OCI-LY7 (cell line): ENCODE measurements around the gene ZBTB8OS.

Experiments used
- EZH2phosphoT487 ChIP-seq: fragments of 200-600 bp; sonication (generic); IDR thresholded peaks from 2 replicates; pipeline ENCODE4 v1.6.1; 2018; ENCODE audit warnings: low read depth, borderline replicate concordance, mild to moderate bottlenecking, mixed run types, antibody characterized with exemption, low read length, moderate library complexity, mixed read lengths
- TF ChIP-seq, protein P1 (sequence below): fragments of 200-600 bp; sonication (generic); conservative IDR thresholded peaks from 2 replicates; pipeline ENCODE4 v1.5.1; 2014; ENCODE audit warnings: mild to moderate bottlenecking, antibody characterized with exemption, low read length, moderate library complexity, mixed read lengths

DNA sequence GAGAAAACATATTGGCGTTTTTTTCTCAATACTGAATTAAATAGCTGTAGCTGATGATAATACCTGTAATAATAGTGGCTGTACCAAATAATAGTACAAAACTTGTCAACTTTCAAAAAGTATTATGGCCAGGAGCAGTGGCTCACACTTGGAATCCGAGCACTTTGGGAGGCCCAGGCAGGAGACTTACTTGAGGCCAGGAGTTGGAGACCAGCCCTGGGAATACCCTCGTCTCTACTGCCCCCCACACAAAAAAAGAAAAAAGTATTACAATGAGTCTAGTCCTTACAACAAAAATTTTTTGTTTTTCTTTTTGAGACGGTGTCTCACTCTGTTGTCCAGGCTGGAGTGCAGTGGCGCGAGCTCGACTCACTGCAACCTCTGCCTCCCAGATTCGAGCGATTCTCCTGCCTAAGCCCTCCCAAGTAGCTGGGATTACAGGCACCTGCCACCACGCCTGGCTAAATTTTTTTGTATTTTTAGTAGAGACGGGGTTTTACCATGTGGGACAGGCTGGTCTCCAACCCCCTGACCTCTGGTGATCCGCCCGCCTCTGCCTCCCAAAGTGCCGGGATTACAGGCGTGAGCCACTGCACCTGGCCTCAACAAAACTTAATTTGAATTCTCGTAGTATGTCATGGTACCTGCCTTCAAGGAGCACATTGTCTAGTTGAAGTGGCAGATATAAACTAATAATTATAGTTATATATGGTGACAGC, 2.1 kb upstream of the ZBTB8OS start:
- TF ChIP-seq, protein P1, sequence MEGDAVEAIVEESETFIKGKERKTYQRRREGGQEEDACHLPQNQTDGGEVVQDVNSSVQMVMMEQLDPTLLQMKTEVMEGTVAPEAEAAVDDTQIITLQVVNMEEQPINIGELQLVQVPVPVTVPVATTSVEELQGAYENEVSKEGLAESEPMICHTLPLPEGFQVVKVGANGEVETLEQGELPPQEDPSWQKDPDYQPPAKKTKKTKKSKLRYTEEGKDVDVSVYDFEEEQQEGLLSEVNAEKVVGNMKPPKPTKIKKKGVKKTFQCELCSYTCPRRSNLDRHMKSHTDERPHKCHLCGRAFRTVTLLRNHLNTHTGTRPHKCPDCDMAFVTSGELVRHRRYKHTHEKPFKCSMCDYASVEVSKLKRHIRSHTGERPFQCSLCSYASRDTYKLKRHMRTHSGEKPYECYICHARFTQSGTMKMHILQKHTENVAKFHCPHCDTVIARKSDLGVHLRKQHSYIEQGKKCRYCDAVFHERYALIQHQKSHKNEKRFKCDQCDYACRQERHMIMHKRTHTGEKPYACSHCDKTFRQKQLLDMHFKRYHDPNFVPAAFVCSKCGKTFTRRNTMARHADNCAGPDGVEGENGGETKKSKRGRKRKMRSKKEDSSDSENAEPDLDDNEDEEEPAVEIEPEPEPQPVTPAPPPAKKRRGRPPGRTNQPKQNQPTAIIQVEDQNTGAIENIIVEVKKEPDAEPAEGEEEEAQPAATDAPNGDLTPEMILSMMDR: peak; percentile 30
- TF ChIP-seq EZH2phosphoT487: no peak
